Measurements from ENCODE around the gene GRK2.

Gene GRK2

DNA sequence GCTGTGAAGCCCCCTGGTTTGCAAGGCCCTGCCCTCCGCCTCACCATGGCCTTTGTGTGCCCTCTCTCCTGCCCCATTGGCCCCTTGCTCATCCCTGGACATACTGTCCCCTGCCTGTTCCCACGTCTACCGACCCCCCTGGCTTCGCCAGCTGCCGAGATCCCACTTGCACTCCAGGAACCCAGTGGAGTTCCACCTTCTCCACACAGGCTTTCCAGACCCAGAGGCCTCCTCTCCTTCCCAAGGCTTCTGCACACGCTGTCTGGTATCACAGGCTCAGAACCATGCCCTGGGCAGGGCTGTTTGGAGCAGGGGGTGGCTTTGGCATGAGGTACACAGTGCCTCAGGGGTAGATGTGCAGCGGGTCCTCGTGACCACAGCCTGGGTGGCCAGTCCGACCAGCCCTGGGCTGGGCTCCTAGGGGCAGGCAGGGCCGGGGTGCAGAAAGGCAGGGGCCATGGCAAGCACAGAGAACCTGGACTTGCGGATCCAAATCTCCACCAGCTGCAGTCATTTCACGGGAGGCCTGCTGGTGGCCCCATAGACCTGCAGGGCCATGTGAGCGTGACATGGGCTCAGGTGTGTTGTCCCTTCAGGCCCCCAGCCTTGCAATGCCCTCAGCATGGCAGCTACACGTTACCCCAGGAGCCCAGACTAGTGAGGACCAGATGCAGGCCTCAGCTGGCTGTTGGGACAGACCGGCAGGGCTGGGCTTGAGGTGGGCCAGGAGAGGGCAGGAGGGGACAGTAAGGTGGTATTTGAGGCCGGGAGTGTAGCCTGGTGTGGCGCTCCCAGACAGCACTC, 9.5 kb downstream of the GRK2 start:
- DNase-seq (ENCODE audit: low read depth), result no peak
- TF ChIP-seq, protein P1, sequence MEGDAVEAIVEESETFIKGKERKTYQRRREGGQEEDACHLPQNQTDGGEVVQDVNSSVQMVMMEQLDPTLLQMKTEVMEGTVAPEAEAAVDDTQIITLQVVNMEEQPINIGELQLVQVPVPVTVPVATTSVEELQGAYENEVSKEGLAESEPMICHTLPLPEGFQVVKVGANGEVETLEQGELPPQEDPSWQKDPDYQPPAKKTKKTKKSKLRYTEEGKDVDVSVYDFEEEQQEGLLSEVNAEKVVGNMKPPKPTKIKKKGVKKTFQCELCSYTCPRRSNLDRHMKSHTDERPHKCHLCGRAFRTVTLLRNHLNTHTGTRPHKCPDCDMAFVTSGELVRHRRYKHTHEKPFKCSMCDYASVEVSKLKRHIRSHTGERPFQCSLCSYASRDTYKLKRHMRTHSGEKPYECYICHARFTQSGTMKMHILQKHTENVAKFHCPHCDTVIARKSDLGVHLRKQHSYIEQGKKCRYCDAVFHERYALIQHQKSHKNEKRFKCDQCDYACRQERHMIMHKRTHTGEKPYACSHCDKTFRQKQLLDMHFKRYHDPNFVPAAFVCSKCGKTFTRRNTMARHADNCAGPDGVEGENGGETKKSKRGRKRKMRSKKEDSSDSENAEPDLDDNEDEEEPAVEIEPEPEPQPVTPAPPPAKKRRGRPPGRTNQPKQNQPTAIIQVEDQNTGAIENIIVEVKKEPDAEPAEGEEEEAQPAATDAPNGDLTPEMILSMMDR (IDR thresholded peaks at IDR 0.05; ENCODE audit: control insufficient read depth, extremely low read depth, insufficient read depth), result no peak
- no peak overlapping the region for H3K4me3 ChIP-seq (ENCODE audit: low read depth, low read length)

DNA sequence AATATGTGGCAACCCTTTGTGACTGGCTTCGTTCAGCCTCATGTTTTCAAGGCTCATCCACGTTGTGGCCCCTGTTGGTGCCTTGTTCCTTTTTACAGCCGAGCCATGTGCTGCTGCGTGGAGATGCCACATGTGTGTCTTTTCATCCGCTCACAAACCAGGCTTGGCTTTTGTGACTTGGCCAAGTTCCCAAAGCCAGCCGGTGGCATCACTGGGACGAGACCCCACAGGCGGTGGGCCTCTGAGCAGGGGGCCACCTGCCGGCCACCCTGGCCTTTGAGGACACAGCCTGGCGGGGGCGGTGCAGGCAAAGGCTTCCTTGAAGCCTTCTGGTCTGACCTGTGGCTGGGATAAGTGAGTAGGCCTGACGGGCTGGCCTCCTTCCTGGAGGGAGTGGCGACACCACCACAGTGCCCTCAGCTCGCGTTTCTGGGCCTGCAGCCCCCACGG, 10.5 kb downstream of the GRK2 start:
- DNase-seq (ENCODE audit: low read depth), result no peak
- TF ChIP-seq, protein P1 (IDR thresholded peaks at IDR 0.05; ENCODE audit: control insufficient read depth, extremely low read depth, insufficient read depth), result no peak
- H3K4me3 ChIP-seq (ENCODE audit: low read depth, low read length), result no peak overlapping the region

DNA sequence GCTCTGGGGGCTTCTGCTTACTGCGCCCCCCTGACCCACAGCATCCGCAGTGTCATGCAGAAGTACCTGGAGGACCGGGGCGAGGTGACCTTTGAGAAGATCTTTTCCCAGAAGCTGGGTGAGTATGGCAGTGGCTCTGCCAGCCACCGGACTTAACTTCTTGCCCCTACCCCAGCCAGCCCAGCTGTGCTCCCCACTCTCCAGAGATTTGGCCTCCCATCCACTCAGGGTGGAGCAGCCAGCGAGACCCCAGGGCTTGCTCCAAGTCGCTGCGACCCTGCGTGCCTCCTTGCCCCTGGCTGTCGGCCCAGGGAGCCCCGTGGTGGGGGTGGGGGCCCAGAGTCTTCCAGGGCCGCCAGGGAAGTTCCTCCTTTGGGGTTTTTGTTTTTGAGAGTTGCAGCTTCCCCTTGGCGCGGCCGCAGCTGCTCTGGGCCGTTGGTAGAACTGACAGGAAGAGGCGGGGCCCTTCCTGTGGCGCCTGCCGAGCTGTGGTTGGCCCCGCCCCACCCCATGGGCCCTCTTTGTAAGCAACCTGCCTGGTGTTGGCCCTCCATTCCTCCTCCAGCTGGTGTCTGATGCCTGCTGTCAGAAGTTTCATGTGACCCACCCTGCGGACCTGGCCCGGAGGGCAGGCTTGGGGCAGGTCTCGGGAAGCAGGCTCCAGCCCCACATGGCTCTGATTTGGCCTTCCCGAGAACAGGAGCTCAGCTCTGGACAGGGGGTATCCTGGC, 11.1 kb downstream of the GRK2 start:
- TF ChIP-seq, protein P1 (IDR thresholded peaks at IDR 0.05; ENCODE audit: control insufficient read depth, extremely low read depth, insufficient read depth), result no peak
- H3K4me3 ChIP-seq (ENCODE audit: low read depth, low read length), result no peak overlapping the region
- DNase-seq (ENCODE audit: low read depth), result no peak

DNA sequence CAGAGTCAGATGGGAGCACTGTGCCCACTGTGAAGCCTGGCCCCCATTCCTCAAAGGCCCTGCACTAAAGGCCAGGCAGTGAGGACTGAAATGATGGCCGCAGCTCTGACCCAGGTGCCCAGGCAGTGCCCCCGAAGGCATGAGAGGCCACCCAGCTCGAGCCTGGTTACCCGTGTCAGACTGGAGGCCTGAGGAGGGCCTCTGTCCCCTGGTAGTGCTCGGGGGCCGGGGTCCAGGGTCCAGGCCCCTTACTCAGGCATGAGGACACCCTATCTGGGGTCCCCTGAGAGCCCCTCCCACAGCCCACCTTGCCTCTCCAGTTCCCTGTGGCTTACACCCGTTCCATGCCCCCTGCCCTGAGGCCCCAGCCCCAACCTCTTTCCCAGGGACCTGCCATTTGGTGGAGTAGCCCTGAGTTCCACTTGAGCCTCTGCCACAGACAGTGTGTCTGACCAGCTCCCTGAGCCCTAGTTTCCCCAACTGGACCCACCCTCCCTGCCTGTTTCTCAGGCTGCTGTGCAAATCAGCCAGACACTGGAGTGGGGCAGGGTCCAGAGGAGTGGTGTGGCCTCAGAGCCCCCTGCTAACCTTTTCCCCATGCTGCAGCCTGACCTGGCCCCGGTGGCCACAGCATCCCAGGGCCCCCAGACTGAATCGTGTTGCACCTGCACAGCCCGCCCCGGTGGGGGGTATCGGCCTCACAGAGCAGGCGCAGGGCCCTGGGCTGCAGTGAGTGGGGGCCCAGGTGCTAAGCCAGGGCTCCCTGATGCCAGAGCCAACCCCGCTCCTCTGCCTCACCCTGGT, 12.1 kb downstream of the GRK2 start:
- H3K4me3 ChIP-seq (ENCODE audit: low read depth, low read length), result no peak overlapping the region

DNA sequence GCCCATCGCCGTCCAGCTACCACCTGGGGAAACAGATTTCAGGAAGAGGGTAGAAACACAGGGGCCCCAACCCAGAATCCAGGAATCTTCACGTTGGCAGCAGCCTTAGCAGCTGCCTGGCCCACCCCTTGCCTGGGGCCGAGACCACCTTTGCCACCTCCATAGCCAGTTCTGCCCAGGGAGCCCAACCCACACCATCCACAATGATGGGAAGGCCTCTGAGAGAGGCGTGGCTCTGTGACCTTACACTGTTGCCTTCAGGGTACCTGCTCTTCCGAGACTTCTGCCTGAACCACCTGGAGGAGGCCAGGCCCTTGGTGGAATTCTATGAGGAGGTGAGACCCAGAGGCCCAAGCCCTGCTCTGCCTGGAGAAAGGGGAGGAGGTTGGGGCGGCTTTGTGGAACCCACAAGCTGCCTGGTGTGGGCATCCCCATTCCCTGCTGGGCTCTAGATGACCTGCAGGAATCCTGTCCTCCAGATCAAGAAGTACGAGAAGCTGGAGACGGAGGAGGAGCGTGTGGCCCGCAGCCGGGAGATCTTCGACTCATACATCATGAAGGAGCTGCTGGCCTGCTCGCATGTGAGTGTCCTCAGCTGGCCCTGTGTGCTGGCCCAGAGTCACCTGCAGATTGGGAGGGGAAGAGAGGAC, 12.8 kb downstream of the GRK2 start:
- TF ChIP-seq, protein P1 (IDR thresholded peaks at IDR 0.05; ENCODE audit: control insufficient read depth, extremely low read depth, insufficient read depth), result no peak
- H3K4me3 ChIP-seq (ENCODE audit: low read depth, low read length), result no peak overlapping the region
- no peak for DNase-seq (ENCODE audit: low read depth)

More for the DNA sequence above, 12.1 kb downstream of the GRK2 start:
- no peak for DNase-seq (ENCODE audit: low read depth)
- TF ChIP-seq, protein P1 (IDR thresholded peaks at IDR 0.05; ENCODE audit: control insufficient read depth, extremely low read depth, insufficient read depth), result no peak

DNA sequence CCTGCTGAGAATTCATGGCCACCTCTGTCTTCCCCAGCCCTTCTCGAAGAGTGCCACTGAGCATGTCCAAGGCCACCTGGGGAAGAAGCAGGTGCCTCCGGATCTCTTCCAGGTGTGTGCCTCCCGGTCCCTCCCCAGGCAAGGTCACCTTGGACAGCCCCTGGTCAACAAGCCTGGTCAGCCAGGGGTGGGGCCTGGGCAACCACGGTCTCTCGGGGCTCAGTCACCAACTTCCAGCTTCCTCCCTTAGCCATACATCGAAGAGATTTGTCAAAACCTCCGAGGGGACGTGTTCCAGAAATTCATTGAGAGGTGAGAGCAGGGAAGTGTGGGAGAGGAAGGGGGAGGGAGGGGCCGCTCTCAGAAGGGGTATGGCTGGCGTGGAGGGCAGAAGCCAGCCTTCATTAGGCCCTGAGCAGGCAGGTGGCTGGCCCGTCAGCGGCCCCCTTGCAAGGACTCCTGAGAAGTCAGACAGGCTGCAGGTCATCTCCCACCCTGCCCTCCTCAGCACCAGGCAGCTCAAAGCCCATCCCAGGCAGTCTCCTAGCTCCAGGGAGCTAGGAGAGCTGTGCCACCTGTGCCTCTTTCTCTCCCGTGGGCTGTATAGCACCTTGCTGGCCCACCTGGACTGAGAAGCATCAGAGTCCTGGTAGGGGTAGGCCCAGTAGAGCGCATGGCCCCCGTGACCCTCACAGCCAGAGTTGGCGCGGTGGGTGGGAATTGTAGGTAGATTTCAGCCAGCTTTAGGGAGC, 13.5 kb downstream of the GRK2 start:
- TF ChIP-seq, protein P1 (IDR thresholded peaks at IDR 0.05; ENCODE audit: control insufficient read depth, extremely low read depth, insufficient read depth), result no peak
- no peak overlapping the region for H3K4me3 ChIP-seq (ENCODE audit: low read depth, low read length)
- no peak for DNase-seq (ENCODE audit: low read depth)

Measured in LNCaP clone FGC (cell line).